HFFc6 (cell line): ENCODE measurements around the gene POLN. TPM values are rescaled to one million over a fixed set of nuclear protein-coding genes. Genes with fewer than 3 reads are reported as not detected.

Source experiments
- DNase-seq: peaks from one replicate; pipeline ENCODE4 v3.0.0-alpha.2; 2018
- H3K27ac Mint-ChIP-seq: 2 replicates; pipeline ENCODE4 v1.8.0; 2020; ENCODE audit warnings: mild to moderate bottlenecking, mixed read lengths
- H3K27me3 Mint-ChIP-seq: 2 replicates; pipeline ENCODE4 v1.8.0; 2021; ENCODE audit warnings: mild to moderate bottlenecking, moderate library complexity, mixed read lengths; ENCODE audit not compliant: insufficient read depth
- H3K36me3 Mint-ChIP-seq: 2 replicates; pipeline ENCODE4 v1.8.0; 2021; ENCODE audit warnings: low read depth, mixed read lengths
- H3K4me1 Mint-ChIP-seq: 2 replicates; pipeline ENCODE4 v1.8.0; 2020; ENCODE audit warnings: low read depth, mixed read lengths
- H3K4me3 Mint-ChIP-seq: 2 replicates; pipeline ENCODE4 v1.8.0; 2020; ENCODE audit warnings: mild to moderate bottlenecking, moderate library complexity, mixed read lengths
- H3K9me3 Mint-ChIP-seq: 2 replicates; pipeline ENCODE4 v1.8.0; 2020; ENCODE audit warnings: mild to moderate bottlenecking, mixed read lengths
- CTCF ChIP-seq: fragments of 200-600 bp; sonication (generic); IDR thresholded peaks from 2 replicates; pipeline ENCODE4 v1.5.0; 2021; ENCODE audit warnings: antibody characterized with exemption, mild to moderate bottlenecking
- total RNA-seq, 6 experiments: library from RNA; stranded (reverse); fragmentation: NEBNext Ultra II Directional; extraction: Animal tissue kit (Norgen Biotek cat#: 25700); gene quantifications; 2 replicates in 1 of 6; 3 replicates in 5 of 6; pipeline ENCODE4 v1.2.3, GENCODE V29; 2021

The POLN gene
- total RNA-seq, 6 experiments from 2014 or later, result 1.5 to 3.4 (median 2.2) TPM

- Mint-ChIP-seq H3K4me1 (peaks cover 4% of the 10 kb centered on the region; the same call in 1 of the 2 replicates), H3K36me3 (no peaks in the 10 kb centered on the region), H3K27ac (no peak overlapping the region), H3K9me3 (no peaks in the 10 kb centered on the region), H3K4me3 (no peak overlapping the region), H3K27me3 (peaks cover 20% of the 10 kb centered on the region)
- no peak for DNase-seq
- TF ChIP-seq CTCF, result no peak
These were observed 192.1 kb downstream of the POLN start for GRCh38 chr4:2049811-2050210.

- Mint-ChIP-seq H3K36me3 (no peaks in the 10 kb centered on the region), H3K4me1 (peaks cover 4% of the 10 kb centered on the region; the same call in 1 of the 2 replicates), H3K27me3 (peaks cover 20% of the 10 kb centered on the region), H3K27ac (no peak overlapping the region), H3K9me3 (no peaks in the 10 kb centered on the region), H3K4me3 (no peak overlapping the region)
- DNase-seq, result no peak
- TF ChIP-seq CTCF, result no peak
These were observed 192.5 kb downstream of the POLN start for GRCh38 chr4:2049381-2049780.

GRCh38 chr4:2048831-2049230 is 193.1 kb downstream of the POLN start:
- TF ChIP-seq CTCF, result no peak
- Mint-ChIP-seq H3K9me3 (no peaks in the 10 kb centered on the region), H3K4me1 (peaks cover 4% of the 10 kb centered on the region; the same call in 1 of the 2 replicates), H3K27ac (no peak overlapping the region), H3K27me3 (peaks cover 20% of the 10 kb centered on the region), H3K4me3 (no peak overlapping the region), H3K36me3 (no peaks in the 10 kb centered on the region)
- DNase-seq, result no peak

- Mint-ChIP-seq H3K27me3 (peaks cover 20% of the 10 kb centered on the region), H3K4me3 (no peak overlapping the region), H3K9me3 (no peaks in the 10 kb centered on the region), H3K27ac (no peak overlapping the region), H3K4me1 (peaks cover 4% of the 10 kb centered on the region; the same call in 1 of the 2 replicates), H3K36me3 (no peaks in the 10 kb centered on the region)
- no peak for TF ChIP-seq CTCF
- DNase-seq, result no peak
These were observed 193.9 kb downstream of the POLN start for GRCh38 chr4:2047781-2048581.

- no peak for DNase-seq
- peaks cover 4% of the 10 kb centered on the region; the same call in 1 of the 2 replicates for H3K4me1 Mint-ChIP-seq
- no peak overlapping the region for H3K4me3 Mint-ChIP-seq
- H3K27me3 Mint-ChIP-seq, result peaks cover 20% of the 10 kb centered on the region
- TF ChIP-seq CTCF, result no peak
- H3K27ac Mint-ChIP-seq, result no peak overlapping the region
- no peaks in the 10 kb centered on the region for H3K36me3 Mint-ChIP-seq
- no peaks in the 10 kb centered on the region for H3K9me3 Mint-ChIP-seq
These were observed 194.8 kb downstream of the POLN start for GRCh38 chr4:2047031-2047660.
